Chondrocyte (in vitro differentiated cells): ENCODE data around the gene TP53I11. TPM values are rescaled to one million over a fixed set of nuclear protein-coding genes. Genes with fewer than 3 reads are reported as not detected.
A peak's percentile ranks its signal among the peaks of the same experiment; 100 is the strongest.

Experiments used
- DNase-seq: peaks from one replicate; pipeline ENCODE4 v3.0.0; 2021; ENCODE audit warnings: mixed read lengths, low spot score
- H3K27ac Mint-ChIP-seq: one replicate; pipeline ENCODE4 v1.8.0; 2021; ENCODE audit warnings: mild to moderate bottlenecking, moderate library complexity, mixed read lengths; ENCODE audit not compliant: unreplicated experiment
- H3K27me3 Mint-ChIP-seq: 2 replicates; pipeline ENCODE4 v1.8.0; 2021; ENCODE audit warnings: low read depth, mixed read lengths
- H3K36me3 Mint-ChIP-seq: 2 replicates; pipeline ENCODE4 v1.8.0; 2021; ENCODE audit warnings: low read depth, mixed read lengths
- H3K4me1 Mint-ChIP-seq: 2 replicates; pipeline ENCODE4 v1.8.0; 2021; ENCODE audit warnings: low read depth, mild to moderate bottlenecking, mixed read lengths
- H3K4me3 Mint-ChIP-seq: one replicate; pipeline ENCODE4 v1.8.0; 2021; ENCODE audit warnings: mild to moderate bottlenecking, moderate library complexity, mixed read lengths; ENCODE audit not compliant: unreplicated experiment
- H3K9me3 Mint-ChIP-seq: 2 replicates; pipeline ENCODE4 v1.8.0; 2021; ENCODE audit warnings: low read depth, mixed read lengths
- CTCF ChIP-seq: fragments of 200-600 bp; sonication (generic); IDR thresholded peaks from 2 replicates; pipeline ENCODE4 v1.5.0; 2021; ENCODE audit warnings: antibody characterized with exemption, mild to moderate bottlenecking, moderate library complexity
- total RNA-seq: library from RNA; stranded (reverse); gene quantifications from 3 replicates; pipeline ENCODE4 v1.2.1, GENCODE V29; 2021

Gene TP53I11
- total RNA-seq, 1 donor from 2014 or later, result 97.5 TPM

- Mint-ChIP-seq H3K4me1 (peaks cover 8% of the 10 kb centered on the region), H3K27ac (no peak overlapping the region), H3K9me3 (no peaks in the 10 kb centered on the region), H3K36me3 (peaks cover 1% of the 10 kb centered on the region), H3K4me3 (no peak overlapping the region), H3K27me3 (no peaks in the 10 kb centered on the region)
- DNase-seq, result peak; percentile 42
- TF ChIP-seq CTCF, result no peak
Observed at GRCh38 chr11:44978961-44979331, 28.3 kb upstream of the TP53I11 start.

GRCh38 chr11:44978274-44978960, 27.7 kb upstream of the TP53I11 start:
- no peak overlapping the region for H3K4me3 Mint-ChIP-seq
- H3K27me3 Mint-ChIP-seq, result no peaks in the 10 kb centered on the region
- no peak overlapping the region for H3K27ac Mint-ChIP-seq
- H3K36me3 Mint-ChIP-seq, result peaks cover 1% of the 10 kb centered on the region
- H3K4me1 Mint-ChIP-seq, result peaks cover 8% of the 10 kb centered on the region
- no peaks in the 10 kb centered on the region for H3K9me3 Mint-ChIP-seq
- DNase-seq, result no peak
- TF ChIP-seq CTCF, result no peak

DNA sequence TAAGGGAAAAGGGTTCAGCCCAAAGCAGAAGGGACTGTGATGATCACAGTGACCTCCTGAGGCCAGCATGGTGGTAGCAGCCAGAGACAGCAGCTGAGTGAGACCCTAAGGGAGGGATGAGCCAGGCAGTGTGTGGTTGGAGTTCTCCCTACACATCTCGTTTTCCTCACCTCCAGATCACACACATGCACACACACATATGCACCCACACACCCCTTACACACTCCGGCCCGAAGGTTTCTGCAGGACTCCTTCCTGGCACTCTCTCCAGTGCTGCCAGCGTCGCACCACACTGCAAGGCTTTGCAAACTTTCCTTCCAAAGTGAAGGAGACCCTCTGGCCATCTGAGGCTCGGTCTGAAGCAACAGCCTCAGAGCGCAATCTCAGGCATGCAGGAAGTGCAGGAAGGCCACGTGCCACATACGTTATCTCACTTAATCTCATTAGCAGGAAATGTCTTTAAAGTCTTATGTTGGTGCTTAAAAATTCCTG, 26.9 kb upstream of the TP53I11 start:
- H3K4me1 Mint-ChIP-seq, result peaks cover 8% of the 10 kb centered on the region
- no peak overlapping the region for H3K27ac Mint-ChIP-seq
- peaks cover 1% of the 10 kb centered on the region for H3K27me3 Mint-ChIP-seq
- peaks cover 1% of the 10 kb centered on the region for H3K36me3 Mint-ChIP-seq
- H3K9me3 Mint-ChIP-seq, result no peaks in the 10 kb centered on the region
- no peak overlapping the region for H3K4me3 Mint-ChIP-seq
- peak; percentile 52 for DNase-seq
- peak; percentile 51 for TF ChIP-seq CTCF

- Mint-ChIP-seq H3K4me3 (no peak overlapping the region), H3K27me3 (peaks cover 4% of the 10 kb centered on the region), H3K27ac (no peak overlapping the region), H3K36me3 (no peaks in the 10 kb centered on the region), H3K4me1 (peaks cover 8% of the 10 kb centered on the region), H3K9me3 (no peaks in the 10 kb centered on the region)
- no peak for DNase-seq
- TF ChIP-seq CTCF, result no peak
Observed at GRCh38 chr11:44976576-44976975, 25.9 kb upstream of the TP53I11 start.

DNA sequence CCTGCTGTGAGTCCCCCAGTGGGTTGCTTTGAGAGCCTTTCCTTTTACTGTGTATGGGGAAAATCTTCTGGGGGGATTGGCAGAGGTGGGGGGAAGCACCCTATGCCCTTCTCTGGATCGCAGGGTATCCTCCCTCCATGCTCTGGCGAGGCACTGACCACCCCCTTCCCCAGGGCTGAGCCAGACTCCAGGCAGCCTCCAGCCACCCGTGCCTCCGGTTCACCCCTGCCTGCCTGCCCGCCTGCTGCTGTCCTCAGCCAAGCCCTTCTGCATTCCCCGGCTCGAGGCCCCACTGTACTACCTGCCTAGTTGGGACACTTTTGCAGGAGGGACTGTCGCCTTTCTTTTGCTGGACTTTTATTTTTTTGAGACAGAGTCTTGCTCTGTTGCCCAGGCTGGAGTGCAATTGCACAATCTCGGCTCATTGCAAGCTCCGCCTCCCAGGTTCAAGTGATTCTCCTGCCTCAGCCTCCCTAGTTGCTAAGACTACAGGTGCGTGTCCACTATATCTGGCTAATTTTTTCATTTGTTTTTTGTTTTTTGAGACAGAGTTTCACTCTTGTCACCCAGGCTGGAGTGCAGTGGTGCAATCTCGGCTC, 23.8 kb upstream of the TP53I11 start:
- no peak for TF ChIP-seq CTCF
- peaks cover 4% of the 10 kb centered on the region for H3K27me3 Mint-ChIP-seq
- H3K27ac Mint-ChIP-seq, result no peak overlapping the region
- no peaks in the 10 kb centered on the region for H3K9me3 Mint-ChIP-seq
- peaks cover 8% of the 10 kb centered on the region for H3K4me1 Mint-ChIP-seq
- no peaks in the 10 kb centered on the region for H3K36me3 Mint-ChIP-seq
- no peak for DNase-seq
- no peak overlapping the region for H3K4me3 Mint-ChIP-seq
